Mesenchymal stem cell (in vitro differentiated cells and primary cell): ENCODE results near the gene GATA1.

Source experiments
- DNase-seq: peaks from one replicate; pipeline ENCODE4 v3.0.0-alpha.2; 2013
- H2AFZ ChIP-seq: one replicate; pipeline ENCODE4 v1.6.1; 2013; ENCODE audit warnings: low read depth, mild to moderate bottlenecking, control low read depth, inconsistent platforms, low read length, moderate library complexity
- H2AK5ac ChIP-seq: 2 replicates; pipeline ENCODE4 v1.6.1; 2013; ENCODE audit warnings: low read length, moderate library complexity, mild to moderate bottlenecking, inconsistent platforms; ENCODE audit not compliant: severe bottlenecking
- H2BK120ac ChIP-seq: one replicate; pipeline ENCODE4 v1.6.1; 2013; ENCODE audit warnings: low read depth, mild to moderate bottlenecking, inconsistent platforms, low read length, moderate library complexity
- H2BK12ac ChIP-seq, 2 experiments: one replicate each; pipeline ENCODE4 v1.6.1; 2013; ENCODE audit warnings: inconsistent platforms in 2 of 2, low read length in 2 of 2, mild to moderate bottlenecking in 2 of 2, moderate library complexity in 2 of 2, control low read depth in 1 of 2
- H2BK15ac ChIP-seq: one replicate; pipeline ENCODE4 v1.6.1; 2013; ENCODE audit warnings: mild to moderate bottlenecking, low read depth, inconsistent platforms; ENCODE audit not compliant: poor library complexity, severe bottlenecking
- H2BK5ac ChIP-seq: 2 replicates; pipeline ENCODE4 v1.6.1; 2013; ENCODE audit warnings: low read depth, mild to moderate bottlenecking, low read length, control low read depth, inconsistent platforms; ENCODE audit not compliant: poor library complexity, severe bottlenecking
- H3K14ac ChIP-seq, 2 experiments: one replicate each; pipeline ENCODE4 v1.6.1; 2013; ENCODE audit warnings: inconsistent platforms in 2 of 2, low read length in 2 of 2, control low read depth in 1 of 2, mild to moderate bottlenecking in 1 of 2, moderate library complexity in 1 of 2
- H3K18ac ChIP-seq, 2 experiments: one replicate each; pipeline ENCODE4 v1.6.1; 2013; ENCODE audit warnings: inconsistent platforms in 2 of 2, low read length in 2 of 2, control low read depth in 1 of 2, low read depth in 1 of 2, mild to moderate bottlenecking in 1 of 2
- H3K23ac ChIP-seq, 2 experiments: one replicate each; pipeline ENCODE4 v1.6.1; 2013; ENCODE audit warnings: inconsistent platforms in 2 of 2, low read length in 2 of 2, mild to moderate bottlenecking in 2 of 2, moderate library complexity in 2 of 2, control low read depth in 1 of 2
- H3K27ac ChIP-seq: 2 replicates; pipeline ENCODE4 v1.5.1; 2013; ENCODE audit warnings: mild to moderate bottlenecking, moderate library complexity, low read length, control low read depth, inconsistent platforms; ENCODE audit not compliant: poor library complexity, severe bottlenecking
- H3K27me3 ChIP-seq, 2 experiments: 2 replicates each; pipeline versions ENCODE4 v1.6.1 to v1.7.0; 2013; ENCODE audit warnings: low read length in 2 of 2, mild to moderate bottlenecking in 2 of 2, moderate library complexity in 2 of 2, control low read depth in 1 of 2, inconsistent platforms in 1 of 2; ENCODE audit not compliant: control insufficient read depth in 1 of 2, insufficient read depth in 1 of 2
- H3K36me3 ChIP-seq, 2 experiments: 2 replicates each; pipeline versions ENCODE4 v1.6.1 to v1.7.0; 2013; ENCODE audit warnings: low read length in 2 of 2, control low read depth in 1 of 2, inconsistent platforms in 1 of 2, low read depth in 1 of 2, mild to moderate bottlenecking in 1 of 2; ENCODE audit not compliant: insufficient read depth in 2 of 2, control insufficient read depth in 1 of 2
- H3K4ac ChIP-seq, 2 experiments: one replicate each; pipeline ENCODE4 v1.6.1; 2013; ENCODE audit warnings: inconsistent platforms in 2 of 2, low read length in 2 of 2, mild to moderate bottlenecking in 2 of 2, moderate library complexity in 2 of 2, control low read depth in 1 of 2, low read depth in 1 of 2
- H3K4me1 ChIP-seq: 2 replicates; pipeline ENCODE4 v1.6.1; 2013; ENCODE audit warnings: low read depth, low read length, control low read depth; ENCODE audit not compliant: control insufficient read depth, insufficient read depth
- H3K4me2 ChIP-seq: 2 replicates; pipeline ENCODE4 v1.6.1; 2013; ENCODE audit warnings: low read length, mild to moderate bottlenecking, inconsistent platforms; ENCODE audit not compliant: poor library complexity, severe bottlenecking
- H3K4me3 ChIP-seq, 2 experiments: 2 replicates each; pipeline versions ENCODE4 v1.5.1 to v1.7.0; 2013; ENCODE audit warnings: low read length in 2 of 2, mild to moderate bottlenecking in 2 of 2, control low read depth in 1 of 2, low read depth in 1 of 2; ENCODE audit not compliant: insufficient read depth in 1 of 2
- H3K79me1 ChIP-seq: replicated peaks from 2 replicates; pipeline ENCODE4 v1.6.1; 2013; ENCODE audit warnings: mild to moderate bottlenecking, control low read depth, low read length, inconsistent platforms; ENCODE audit not compliant: poor library complexity, severe bottlenecking
- H3K9ac ChIP-seq: 2 replicates; pipeline ENCODE4 v1.7.0; 2013; ENCODE audit warnings: mild to moderate bottlenecking, low read length, moderate library complexity
- H3K9me3 ChIP-seq: 2 replicates; pipeline ENCODE4 v1.7.0; 2013; ENCODE audit warnings: mild to moderate bottlenecking, low read length; ENCODE audit not compliant: control insufficient read depth
- H4K8ac ChIP-seq: one replicate; pipeline ENCODE4 v1.6.1; 2013; ENCODE audit warnings: inconsistent platforms, mild to moderate bottlenecking, low read length, moderate library complexity
- H4K91ac ChIP-seq: one replicate; pipeline ENCODE4 v1.6.1; 2013; ENCODE audit warnings: mild to moderate bottlenecking, low read length, inconsistent platforms
- WGBS: methylation state at CpG from one replicate; pipeline ENCODE4 v1.1.7; 2013; ENCODE audit warnings: mixed read lengths; 5-methylcytosine and 5-hydroxymethylcytosine counted together

Gene GATA1

GRCh38 chrX:48741834-48742233, 44.6 kb upstream of the GATA1 start:
- no peaks in the 10 kb centered on the region for H3K36me3 ChIP-seq
- 96% methylated on average over 7 of the region's 8 CpGs for WGBS

GRCh38 chrX:48745222-48745621, 41.2 kb upstream of the GATA1 start:
- no peak overlapping the region for H3K14ac ChIP-seq
- WGBS = 100% methylated on average over 1 of the region's 4 CpGs

More at GRCh38 chrX:48741834-48742233, 44.6 kb upstream of the GATA1 start:
- no peak for DNase-seq
- H3K9ac ChIP-seq = no peak overlapping the region
- H3K18ac ChIP-seq = no peak overlapping the region
- no peaks in the 10 kb centered on the region for H3K79me1 ChIP-seq
- H2BK120ac ChIP-seq = no peak overlapping the region
- no peak overlapping the region for H2AK5ac ChIP-seq
- no peak overlapping the region for H2BK12ac ChIP-seq
- H4K8ac ChIP-seq = no peak overlapping the region
- no peak overlapping the region for H3K4me2 ChIP-seq
- H2BK15ac ChIP-seq = no peak overlapping the region
- no peaks in the 10 kb centered on the region for H3K9me3 ChIP-seq
- no peak overlapping the region for H3K23ac ChIP-seq
- no peak overlapping the region for H2BK5ac ChIP-seq
- H3K4me1 ChIP-seq = no peaks in the 10 kb centered on the region
- no peak overlapping the region for H4K91ac ChIP-seq
- H3K4me3 ChIP-seq = no peak overlapping the region
- peaks cover 0 to 11% of the 10 kb centered on the region in 2 experiments for H3K27me3 ChIP-seq
- no peak overlapping the region for H3K14ac ChIP-seq
- H3K4ac ChIP-seq = no peak overlapping the region
- no peak overlapping the region for H2AFZ ChIP-seq
- no peak overlapping the region for H3K27ac ChIP-seq

GRCh38 chrX:48747415-48748016, 38.9 kb upstream of the GATA1 start:
- Histone ChIP-seq H2AK5ac (no peak overlapping the region), H3K9me3 (no peaks in the 10 kb centered on the region), H3K36me3 (no peaks in the 10 kb centered on the region), H3K4me1 (no peaks in the 10 kb centered on the region), H3K23ac (no peak overlapping the region), H4K91ac (no peak overlapping the region), H3K4me3 (no peak overlapping the region), H3K27me3 (peaks cover 0 to 22% of the 10 kb centered on the region in 2 experiments), H3K4me2 (no peak overlapping the region), H3K14ac (no peak overlapping the region), H3K27ac (no peak overlapping the region), H2BK15ac (no peak overlapping the region), H4K8ac (no peak overlapping the region), H2BK12ac (no peak overlapping the region), H2BK120ac (no peak overlapping the region), H2AFZ (no peak overlapping the region), H2BK5ac (no peak overlapping the region), H3K79me1 (no peaks in the 10 kb centered on the region), H3K18ac (no peak overlapping the region), H3K9ac (no peak overlapping the region), H3K4ac (no peak overlapping the region)
- 65% methylated on average over 5 of the region's 8 CpGs for WGBS
- DNase-seq = no peak

More at GRCh38 chrX:48745222-48745621, 41.2 kb upstream of the GATA1 start:
- Histone ChIP-seq H3K27me3 (peaks cover 0 to 12% of the 10 kb centered on the region in 2 experiments), H3K4me1 (no peaks in the 10 kb centered on the region), H4K8ac (no peak overlapping the region), H3K36me3 (no peaks in the 10 kb centered on the region), H2AK5ac (no peak overlapping the region), H2AFZ (no peak overlapping the region), H2BK15ac (no peak overlapping the region), H3K9me3 (no peaks in the 10 kb centered on the region), H3K18ac (no peak overlapping the region), H3K4me2 (no peak overlapping the region), H4K91ac (no peak overlapping the region), H2BK5ac (no peak overlapping the region), H3K9ac (no peak overlapping the region), H3K23ac (no peak overlapping the region), H2BK12ac (no peak overlapping the region), H3K4ac (no peak overlapping the region), H3K27ac (no peak overlapping the region), H3K79me1 (no peaks in the 10 kb centered on the region), H3K4me3 (no peak overlapping the region), H2BK120ac (no peak overlapping the region)
- DNase-seq = no peak

- no peak overlapping the region for H2BK15ac ChIP-seq
- no peak overlapping the region for H4K8ac ChIP-seq
- H3K79me1 ChIP-seq = no peaks in the 10 kb centered on the region
- H2BK5ac ChIP-seq = no peak overlapping the region
- H3K18ac ChIP-seq = no peak overlapping the region
- H3K23ac ChIP-seq = no peak overlapping the region
- no peak overlapping the region for H2BK12ac ChIP-seq
- no peak overlapping the region for H3K14ac ChIP-seq
- no peak overlapping the region for H2AFZ ChIP-seq
- H3K4me1 ChIP-seq = no peaks in the 10 kb centered on the region
- WGBS = 83% methylated on average over 1 of the region's 5 CpGs
- H3K9me3 ChIP-seq = no peaks in the 10 kb centered on the region
- no peak overlapping the region for H3K4ac ChIP-seq
- no peak overlapping the region for H2BK120ac ChIP-seq
- H3K27me3 ChIP-seq = peaks cover 0 to 34% of the 10 kb centered on the region in 2 experiments
- no peak overlapping the region for H3K4me3 ChIP-seq
- no peak overlapping the region for H3K27ac ChIP-seq
- H3K4me2 ChIP-seq = no peak overlapping the region
- no peaks in the 10 kb centered on the region for H3K36me3 ChIP-seq
- H4K91ac ChIP-seq = no peak overlapping the region
- no peak overlapping the region for H3K9ac ChIP-seq
- H2AK5ac ChIP-seq = no peak overlapping the region
- DNase-seq = no peak
Observed at GRCh38 chrX:48749182-48749581, 37.2 kb upstream of the GATA1 start.
